Right lobe of liver (tissue), 4 donors: ENCODE measurements around the gene UNC5CL.

Experiments used
- CTCF ChIP-seq, 4 donors: fragments of 200-600 bp in 3 of 4; fragments of 450-650 bp in 1 of 4; IDR thresholded peaks; one replicate each; pipeline versions ENCODE4 v1.5.1 to v1.8.0; 2016 to 2022; ENCODE audit warnings: antibody characterized with exemption in 4 of 4, mild to moderate bottlenecking in 2 of 4
- POLR2A ChIP-seq: fragments of 450-650 bp; IDR thresholded peaks from one replicate; pipeline ENCODE4 v1.6.1; 2017; ENCODE audit warnings: antibody characterized with exemption, mild to moderate bottlenecking
- donor health status: DM: no; HTN: no; CAD: no.
- donor health status: DM: no; HTN: no; CAD: no.
- donor health status: DM: no; HTN: yes; CAD: no.

DNA sequence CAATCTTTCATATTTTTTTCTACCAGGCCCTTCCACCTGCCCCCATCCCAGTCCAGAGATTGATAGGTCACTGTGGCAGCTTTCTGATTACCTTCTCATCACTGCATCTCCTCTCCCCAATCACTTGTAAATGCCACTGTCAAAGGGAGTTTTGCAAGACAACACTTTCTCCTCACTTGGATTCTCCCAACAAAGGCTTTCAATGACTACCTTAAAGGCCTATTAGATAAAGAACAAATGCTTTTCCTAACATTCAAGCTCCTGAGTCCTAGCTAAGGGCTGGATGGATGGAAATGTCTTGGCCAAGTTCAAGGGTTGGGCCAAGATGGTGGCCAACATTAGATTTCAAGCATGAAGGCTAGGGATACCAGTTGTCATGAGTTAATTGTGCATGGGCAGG lies 55.3 kb downstream of the UNC5CL start:
- TF ChIP-seq POLR2A (no peak), CTCF (IDR thresholded peaks at IDR 0.05) (no peak)
